ENCODE results near the gene TRIM44. TPM values are rescaled to one million over a fixed set of nuclear protein-coding genes. Genes with fewer than 3 reads are reported as not detected.
"Not testable (repeated sequence)": the region's sequence is repeated elsewhere in the genome, so short reads cannot be mapped to it uniquely, and the experiment has no call there.

The TRIM44 gene
- total RNA-seq, 2 experiments from 2014 or later: 11.3 to 19.9 TPM

DNA sequence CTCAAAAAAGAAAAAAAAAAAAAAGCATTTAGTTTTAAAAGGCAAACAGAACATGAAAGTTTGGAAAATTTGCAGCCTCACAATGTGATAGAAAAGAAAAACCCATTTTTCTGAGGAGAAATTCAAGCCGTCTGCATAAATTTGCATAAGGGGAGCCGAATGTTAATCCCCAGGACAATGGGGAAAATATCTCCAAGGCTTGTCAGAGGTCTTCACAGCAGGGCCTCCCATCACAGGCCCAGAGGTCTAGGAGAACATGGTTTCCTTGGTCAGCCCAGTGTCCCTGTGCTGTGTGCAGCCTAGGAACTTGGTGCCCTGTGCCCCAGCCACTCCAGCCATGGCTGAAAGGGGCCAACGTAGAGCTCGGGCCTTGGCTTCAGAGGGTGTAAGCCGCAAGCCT is 109.1 kb downstream of the TRIM44 start:
- CTCF ChIA-PET (ENCODE audit: unreplicated experiment): no interaction called here
- POLR2A ChIA-PET: no interaction called here
- H3K9me2 ChIP-seq (ENCODE audit: insufficient read depth, low read length): no peaks in the 10 kb centered on the region
- H3K36me3 ChIP-seq (ENCODE audit: insufficient read depth, low read length): no peaks in the 10 kb centered on the region
- no peak overlapping the region for H3K4me3 ChIP-seq (ENCODE audit: low read depth, low read length, poor library complexity, severe bottlenecking)
- no peak overlapping the region for H2AFZ ChIP-seq (ENCODE audit: low read length)
- H3K4me1 ChIP-seq (ENCODE audit: insufficient read depth, low read length, poor library complexity, severe bottlenecking): no peaks in the 10 kb centered on the region
- no peaks in the 10 kb centered on the region for H3K79me2 ChIP-seq (ENCODE audit: insufficient read depth, low read depth, low read length)
- no peak overlapping the region for H3K4me2 ChIP-seq (ENCODE audit: low read length)
- no peak for TF ChIP-seq EZH2phosphoT487 (IDR thresholded peaks at IDR 0.05; ENCODE audit: borderline replicate concordance, low read depth, low read length)
- TF ChIP-seq CTCF (conservative IDR thresholded peaks at IDR 0.05; ENCODE audit: low read length): no peak
- H4K20me1 ChIP-seq (ENCODE audit: insufficient read depth, low read length): no peaks in the 10 kb centered on the region
- intact Hi-C loops (cut with micrococcal nuclease; ENCODE audit: unreplicated experiment): no loop called here
- BruUV-seq (replicated peaks): no TSS peak
- H3K9me3 ChIP-seq (ENCODE audit: low read length): no peaks in the 10 kb centered on the region
- no peak for DNase-seq (ENCODE audit: low spot score)
- H3K27ac ChIP-seq (ENCODE audit: low read depth, low read length, poor library complexity, severe bottlenecking): no peak overlapping the region

- POLR2A ChIA-PET; H3K27ac ChIP-seq (ENCODE audit: low read depth, low read length, poor library complexity, severe bottlenecking); H3K9me2 ChIP-seq (ENCODE audit: insufficient read depth, low read length); H3K4me3 ChIP-seq (ENCODE audit: low read depth, low read length, poor library complexity, severe bottlenecking); CTCF ChIA-PET (ENCODE audit: unreplicated experiment); H3K79me2 ChIP-seq (ENCODE audit: insufficient read depth, low read depth, low read length); H2AFZ ChIP-seq (ENCODE audit: low read length); DNase-seq (ENCODE audit: low spot score); H3K4me2 ChIP-seq (ENCODE audit: low read length); H3K36me3 ChIP-seq (ENCODE audit: insufficient read depth, low read length); intact Hi-C loops (cut with micrococcal nuclease; ENCODE audit: unreplicated experiment); BruUV-seq (replicated peaks); H3K9me3 ChIP-seq (ENCODE audit: low read length); H3K4me1 ChIP-seq (ENCODE audit: insufficient read depth, low read length, poor library complexity, severe bottlenecking); H4K20me1 ChIP-seq (ENCODE audit: insufficient read depth, low read length): not testable (repeated sequence)
Measured at GRCh38 chr11:35777241-35777640, 114.7 kb downstream of the TRIM44 start.

DNA sequence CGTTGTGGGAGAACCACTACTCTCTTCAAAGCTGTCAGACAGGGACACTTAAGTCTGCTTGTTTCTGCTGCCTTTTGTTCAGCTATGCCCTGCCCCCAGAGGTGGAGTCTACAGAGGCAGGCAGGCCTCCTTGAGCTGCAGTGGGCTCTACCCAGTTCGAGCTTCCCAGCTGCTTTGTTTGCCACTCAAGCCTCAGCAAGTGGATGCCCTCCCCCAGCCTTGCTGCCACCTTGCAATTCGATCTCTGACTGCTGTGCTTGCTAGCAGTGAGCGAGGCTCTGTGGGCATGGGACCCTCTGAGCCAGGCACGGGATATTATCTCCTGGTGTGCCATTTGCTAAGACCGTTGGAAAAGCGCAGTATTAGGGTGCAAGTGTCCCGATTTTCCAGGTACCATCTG is 116.4 kb downstream of the TRIM44 start:
- H3K4me3 ChIP-seq (ENCODE audit: low read depth, low read length, poor library complexity, severe bottlenecking); H3K9me2 ChIP-seq (ENCODE audit: insufficient read depth, low read length); intact Hi-C loops (cut with micrococcal nuclease; ENCODE audit: unreplicated experiment); H4K20me1 ChIP-seq (ENCODE audit: insufficient read depth, low read length); H3K4me2 ChIP-seq (ENCODE audit: low read length); H3K36me3 ChIP-seq (ENCODE audit: insufficient read depth, low read length); CTCF ChIA-PET (ENCODE audit: unreplicated experiment); H3K9me3 ChIP-seq (ENCODE audit: low read length); H3K27ac ChIP-seq (ENCODE audit: low read depth, low read length, poor library complexity, severe bottlenecking); H3K79me2 ChIP-seq (ENCODE audit: insufficient read depth, low read depth, low read length); H3K4me1 ChIP-seq (ENCODE audit: insufficient read depth, low read length, poor library complexity, severe bottlenecking); BruUV-seq (replicated peaks); DNase-seq (ENCODE audit: low spot score); H2AFZ ChIP-seq (ENCODE audit: low read length): not testable (repeated sequence)
- POLR2A ChIA-PET: interaction anchor here (0.7 kb wide), 1 partner anchor 1987 kb away, joined by 4 read pairs; no protein-coding TSS in a partner anchor

DNA sequence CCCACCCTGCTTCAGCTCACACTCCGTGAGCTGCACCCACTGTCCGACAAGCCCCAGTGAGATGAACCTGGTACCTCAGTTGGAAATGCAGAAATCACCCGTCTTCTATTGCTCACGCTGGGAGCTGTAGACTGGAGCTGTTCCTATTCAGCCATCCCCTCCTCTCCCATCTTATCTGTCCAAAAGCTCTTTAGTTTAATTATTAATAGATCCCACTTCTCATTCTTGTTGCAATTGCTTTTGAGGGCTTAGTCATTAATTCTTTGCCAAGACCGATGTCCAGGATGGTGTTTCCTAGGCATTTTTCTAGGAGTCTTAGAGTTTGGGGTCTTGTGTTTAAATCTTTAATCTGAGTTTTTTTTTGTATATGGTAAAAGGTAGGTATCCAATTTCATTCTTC is 116.8 kb downstream of the TRIM44 start:
- no TSS peak for BruUV-seq (replicated peaks)
- Histone ChIP-seq H2AFZ (ENCODE audit: low read length) (no peak overlapping the region), H3K4me3 (ENCODE audit: low read depth, low read length, poor library complexity, severe bottlenecking) (no peak overlapping the region), H3K4me2 (ENCODE audit: low read length) (no peak overlapping the region), H3K4me1 (ENCODE audit: insufficient read depth, low read length, poor library complexity, severe bottlenecking) (no peaks in the 10 kb centered on the region), H4K20me1 (ENCODE audit: insufficient read depth, low read length) (no peaks in the 10 kb centered on the region), H3K27ac (ENCODE audit: low read depth, low read length, poor library complexity, severe bottlenecking) (no peak overlapping the region), H3K36me3 (ENCODE audit: insufficient read depth, low read length) (no peaks in the 10 kb centered on the region), H3K9me2 (ENCODE audit: insufficient read depth, low read length) (no peaks in the 10 kb centered on the region), H3K9me3 (ENCODE audit: low read length) (no peaks in the 10 kb centered on the region), H3K79me2 (ENCODE audit: insufficient read depth, low read depth, low read length) (no peaks in the 10 kb centered on the region)
- ChIA-PET POLR2A (interaction anchor here (0.7 to 0.9 kb wide), 2 partner anchors 309 to 1986 kb away, joined by 4 read pairs; no protein-coding TSS in a partner anchor), CTCF (ENCODE audit: unreplicated experiment) (no interaction called here)
- no peak for TF ChIP-seq CTCF (conservative IDR thresholded peaks at IDR 0.05; ENCODE audit: low read length)
- TF ChIP-seq EZH2phosphoT487 (IDR thresholded peaks at IDR 0.05; ENCODE audit: borderline replicate concordance, low read depth, low read length): no peak
- no peak for DNase-seq (ENCODE audit: low spot score)
- intact Hi-C loops (cut with micrococcal nuclease; ENCODE audit: unreplicated experiment): no loop called here
